Ishikawa (cell line): Measurements from ENCODE around the gene COL4A2.

Source experiments
- CEBPB ChIP-seq: IDR thresholded peaks from 2 replicates; pipeline ENCODE4 v1.6.1; 2012
- CREB1 ChIP-seq: IDR thresholded peaks from 2 replicates; pipeline ENCODE4 v1.6.1; 2012; ENCODE audit warnings: low read depth
- EP300 ChIP-seq: IDR thresholded peaks from 2 replicates; pipeline ENCODE4 v1.6.1; 2012; ENCODE audit warnings: borderline replicate concordance
- RAD21 ChIP-seq: IDR thresholded peaks from 2 replicates; pipeline ENCODE4 v1.6.1; 2012; ENCODE audit warnings: low read depth
- TAF1 ChIP-seq: IDR thresholded peaks from 2 replicates; pipeline ENCODE4 v1.6.1; 2012; ENCODE audit warnings: low read depth, mild to moderate bottlenecking
- TEAD4 ChIP-seq: IDR thresholded peaks from 2 replicates; pipeline ENCODE4 v1.6.1; 2012
- YY1 ChIP-seq: IDR thresholded peaks from 2 replicates; pipeline ENCODE4 v1.6.1; 2012; ENCODE audit warnings: low read depth

DNA sequence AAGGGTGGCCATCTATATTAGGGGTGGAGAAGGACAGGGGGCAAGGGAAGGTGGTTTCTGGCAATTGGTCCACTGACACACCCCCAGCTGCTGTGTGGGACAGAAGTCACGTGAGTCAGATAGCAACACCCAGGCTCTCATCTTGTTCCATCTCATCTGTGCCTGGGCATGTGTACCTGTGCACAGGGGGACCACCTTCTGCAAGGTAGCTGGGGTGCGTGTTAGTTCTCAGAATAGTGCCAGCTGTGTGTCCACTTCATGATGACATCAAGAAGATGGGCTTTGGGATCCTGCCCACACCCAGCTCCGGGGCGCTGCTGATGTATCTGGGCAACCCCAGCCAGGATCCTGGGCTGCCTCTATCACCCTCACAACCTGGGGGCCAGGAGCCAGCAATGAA lies 38.6 kb downstream of the COL4A2 start:
- no peak for TF ChIP-seq EP300
- no peak for TF ChIP-seq RAD21
- TF ChIP-seq CEBPB = no peak
- TF ChIP-seq YY1 = no peak
- no peak for TF ChIP-seq TAF1
- TF ChIP-seq CREB1 = no peak
- TF ChIP-seq TEAD4 = no peak
